HepG2 (cell line): Measurements from ENCODE around the gene BAHD1. TPM values are rescaled to one million over a fixed set of nuclear protein-coding genes. Genes with fewer than 3 reads are reported as not detected.

ENCODE experiments used
- BCL6 ChIP-seq: IDR thresholded peaks from 2 replicates; pipeline ENCODE4 v1.6.1; 2016; ENCODE audit warnings: missing genetic modification reagents, missing compliant biosample characterization
- CEBPG ChIP-seq: IDR thresholded peaks from 2 replicates; pipeline ENCODE4 v1.6.1; 2016
- DR1 ChIP-seq: sonication (generic); formaldehyde crosslinking; IDR thresholded peaks from 2 replicates; pipeline ENCODE4 v1.8.0; 2021; ENCODE audit warnings: mild to moderate bottlenecking, missing genetic modification reagents, inconsistent platforms
- ETV5 ChIP-seq: IDR thresholded peaks from 2 replicates; pipeline ENCODE4 v1.6.1; 2018; ENCODE audit warnings: missing biosample characterization, missing genetic modification reagents, inconsistent platforms, borderline replicate concordance
- FOXA1 ChIP-seq, 2 experiments: fragments of 450-650 bp in 1 of 2; sonication (generic) in 1 of 2; formaldehyde crosslinking in 1 of 2; IDR thresholded peaks; 2 replicates each; pipeline versions ENCODE4 v1.4.0 to v1.6.1; 2016 to 2020; ENCODE audit warnings: missing genetic modification reagents in 1 of 2
- HDAC1 ChIP-seq: sonication (generic); formaldehyde crosslinking; IDR thresholded peaks from 2 replicates; pipeline ENCODE4 v1.5.1; 2020; ENCODE audit warnings: mild to moderate bottlenecking, missing genetic modification reagents
- IRX3 ChIP-seq: sonication (generic); formaldehyde crosslinking; IDR thresholded peaks from 2 replicates; pipeline ENCODE4 v1.8.1; 2023; ENCODE audit warnings: mild to moderate bottlenecking, low read depth, missing genetic modification reagents, borderline replicate concordance
- NFYB ChIP-seq: sonication (generic); formaldehyde crosslinking; IDR thresholded peaks from 2 replicates; pipeline ENCODE4 v1.4.0; 2020; ENCODE audit warnings: missing genetic modification reagents
- SOX13 ChIP-seq, 3 experiments: fragments of 450-650 bp in 1 of 3; sonication (generic) in 1 of 3; formaldehyde crosslinking in 1 of 3; IDR thresholded peaks in 2 of 3; conservative IDR thresholded peaks in 1 of 3; 2 replicates each; pipeline versions ENCODE4 v1.5.0 to v1.6.1; 2016 to 2020; ENCODE audit warnings: antibody characterized with exemption in 1 of 3, mild to moderate bottlenecking in 1 of 3, missing compliant biosample characterization in 1 of 3, missing genetic modification reagents in 1 of 3, moderate library complexity in 1 of 3
- THAP8 ChIP-seq: sonication (generic); formaldehyde crosslinking; IDR thresholded peaks from 2 replicates; pipeline ENCODE4 v1.5.1; 2020; ENCODE audit warnings: missing genetic modification reagents, mild to moderate bottlenecking, borderline replicate concordance
- ZBTB46 ChIP-seq: sonication (generic); formaldehyde crosslinking; IDR thresholded peaks from 2 replicates; pipeline ENCODE4 v1.4.0; 2020; ENCODE audit warnings: mild to moderate bottlenecking, missing genetic modification reagents, borderline replicate concordance
- ZGPAT ChIP-seq: IDR thresholded peaks from 2 replicates; pipeline ENCODE4 v1.6.1; 2016; ENCODE audit warnings: mild to moderate bottlenecking
- ZNF142 ChIP-seq: sonication (generic); formaldehyde crosslinking; IDR thresholded peaks from 2 replicates; pipeline ENCODE4 v1.4.0; 2020; ENCODE audit warnings: missing genetic modification reagents
- ZNF160 ChIP-seq: sonication (generic); formaldehyde crosslinking; IDR thresholded peaks from 2 replicates; pipeline ENCODE4 v1.8.0; 2022; ENCODE audit warnings: mild to moderate bottlenecking, inconsistent platforms, missing genetic modification reagents
- ZNF414 ChIP-seq: sonication (generic); formaldehyde crosslinking; IDR thresholded peaks from 2 replicates; pipeline ENCODE4 v1.5.0; 2020; ENCODE audit warnings: missing genetic modification reagents
- polyA plus RNA-seq, 8 experiments: library from polyadenylated mRNA; depleted of rRNA in 3 of 8; stranded (reverse) in 7 of 8; unstranded in 1 of 8; fragments of >200 nt; fragmentation: Illumina TruSeq in 4 of 8; extraction: Trizol in 4 of 8; gene quantifications; 2 replicates each; pipeline versions ENCODE4 v1.2.1 to v1.2.3, GENCODE V29; 2011 to 2016; ENCODE audit warnings: low read depth in 4 of 8, missing spikeins in 1 of 8, mixed read lengths in 1 of 8; ENCODE audit not compliant: insufficient read depth in 1 of 8
- total RNA-seq, 5 experiments: library from RNA; depleted of rRNA; stranded (reverse); fragments of >200 nt; fragmentation: Illumina TruSeq; extraction: Trizol; gene quantifications; 2 replicates each; pipeline ENCODE4 v1.2.3, GENCODE V29; 2016; ENCODE audit warnings: low read depth in 1 of 5

The BAHD1 gene
- total and polyA plus RNA-seq, 2 of the 13 experiments (the other 11 are each of a cell fraction or from before 2014, with no cell fraction given), result 3.3 to 8.7 TPM

GRCh38 chr15:40511472-40512133 lies 70.8 kb downstream of the BAHD1 start (continued):
- no peak; the same call in 1 of the 2 replicates for TF ChIP-seq IRX3
- TF ChIP-seq ZNF414 (CRISPR knock-in tag), result no peak; the same call in 1 of the 2 replicates
- TF ChIP-seq ZNF142 (CRISPR knock-in tag), result peak; percentile 78
- no peak for TF ChIP-seq FOXA1 (IDR thresholded peaks at IDR 0.05)
- no peak for TF ChIP-seq FOXA1 (CRISPR knock-in tag; IDR thresholded peaks at IDR 0.05)
- TF ChIP-seq SOX13 (IDR thresholded peaks at IDR 0.05), result no peak
- peak in 1 of 2 experiments; percentile 72; a peak in 2 of 4 replicates for TF ChIP-seq SOX13 (CRISPR knock-in tag; conservative IDR thresholded peaks at IDR 0.05 in 1 of 2, IDR thresholded peaks at IDR 0.05 in 1 of 2)
- TF ChIP-seq NFYB (CRISPR knock-in tag), result no peak; the same call in 1 of the 2 replicates
- no peak for TF ChIP-seq THAP8 (CRISPR knock-in tag)
- 0 out of 2 replicates have a peak, but pooled peaks have one; percentile 58 for TF ChIP-seq ZBTB46
- TF ChIP-seq CEBPG, result peak; percentile 70
- 0 out of 2 replicates have a peak, but pooled peaks have one; percentile 27 for TF ChIP-seq DR1 (CRISPR knock-in tag)
- peak; percentile 68 for TF ChIP-seq ETV5 (CRISPR knock-in tag)
- peak; percentile 82 for TF ChIP-seq ZGPAT
- TF ChIP-seq BCL6 (CRISPR knock-in tag), result peak; percentile 93
- TF ChIP-seq ZNF160 (CRISPR knock-in tag), result peak; percentile 53; the same call in 1 of the 2 replicates
- peak; percentile 89 for TF ChIP-seq HDAC1 (CRISPR knock-in tag)
